Ovary (tissue), 3 donors: ENCODE measurements around the gene SLC2A13.

Experiments used
- CTCF ChIP-seq, 3 donors: fragments of 450-650 bp in 2 of 3; fragments of 200-600 bp in 1 of 3; IDR thresholded peaks; one replicate each; pipeline versions ENCODE4 v1.5.1 to v1.8.0; 2016 to 2022; ENCODE audit warnings: antibody characterized with exemption in 3 of 3, mild to moderate bottlenecking in 1 of 3
- POLR2A ChIP-seq: fragments of 450-650 bp; IDR thresholded peaks from one replicate; pipeline ENCODE4 v1.6.1; 2017; ENCODE audit warnings: antibody characterized with exemption, mild to moderate bottlenecking, moderate library complexity
- donor health status: DM: no; HTN: no; CAD: no.

- no peak for TF ChIP-seq CTCF (IDR thresholded peaks at IDR 0.05)
- TF ChIP-seq POLR2A: no peak
These were observed 774 bp upstream of the SLC2A13 start for GRCh38 chr12:40106655-40107054.
